GM18505 (cell line): Measurements from ENCODE around the gene GRIK3.
"Not testable (repeated sequence)": the region's sequence is repeated elsewhere in the genome, so short reads cannot be mapped to it uniquely, and the experiment has no call there.

ENCODE experiments used
- ATAC-seq: cut with Tn5 transposase; IDR thresholded peaks from one replicate; pipeline ENCODE4 v1.9.1; 2021; ENCODE audit not compliant: unreplicated experiment
- POLR2A ChIP-seq: IDR thresholded peaks from 4 replicates; pipeline ENCODE4 v1.6.1; 2011; ENCODE audit warnings: borderline replicate concordance; ENCODE audit not compliant: insufficient read depth, insufficient read length; ENCODE audit errors: extremely low read depth

The GRIK3 gene

DNA sequence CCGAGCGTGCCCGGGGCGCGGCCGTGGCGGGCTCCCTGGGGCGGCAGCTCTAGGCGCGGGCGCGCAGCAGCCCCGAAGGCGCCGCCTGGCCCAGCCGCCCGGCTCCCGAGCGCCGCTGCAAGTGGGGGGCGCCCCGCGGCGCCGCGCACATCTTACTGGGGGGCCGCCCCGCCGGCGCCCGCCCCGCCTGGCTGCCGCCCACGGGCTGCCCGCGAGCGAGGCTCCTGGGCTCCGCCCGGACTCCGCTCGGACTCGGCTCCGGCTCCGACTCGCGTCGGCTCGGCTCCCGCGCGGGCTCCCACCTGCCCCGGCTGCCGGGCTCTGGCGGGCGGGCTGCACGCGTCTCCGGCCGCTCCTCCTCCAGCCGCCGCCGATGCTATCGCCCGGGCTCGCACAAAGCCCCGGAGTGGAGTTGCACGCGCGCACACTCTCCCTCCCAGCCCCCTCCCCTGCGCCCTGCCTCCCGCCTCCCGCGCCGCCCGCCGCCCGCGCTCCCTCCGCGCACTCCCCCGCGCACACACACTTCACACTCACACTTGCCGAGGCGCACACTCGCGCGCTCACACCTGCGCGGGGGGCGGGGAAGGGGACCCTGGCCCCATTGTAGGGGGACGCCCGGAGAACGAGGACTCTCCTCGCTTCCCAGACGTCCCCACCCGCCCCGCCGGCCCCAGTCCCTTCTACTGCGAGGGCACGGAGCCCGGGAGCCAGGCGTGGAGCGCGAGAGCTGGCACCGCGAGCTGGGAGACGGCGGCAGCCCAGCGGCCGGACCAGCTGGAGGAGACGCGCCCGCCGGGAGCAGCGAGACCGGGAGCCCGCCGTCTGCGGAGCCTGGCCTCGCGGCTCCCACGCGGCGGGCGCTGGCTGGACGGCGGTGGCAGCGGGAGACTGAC lies at the start of gene GRIK3:
Gene GRIK3 (minus strand): TSS at position 395 of the 893 bp plus-strand sequence. CDS start 407 bp downstream, outside the sequence.
- no peak for ATAC-seq
- TF ChIP-seq POLR2A, result no peak

DNA sequence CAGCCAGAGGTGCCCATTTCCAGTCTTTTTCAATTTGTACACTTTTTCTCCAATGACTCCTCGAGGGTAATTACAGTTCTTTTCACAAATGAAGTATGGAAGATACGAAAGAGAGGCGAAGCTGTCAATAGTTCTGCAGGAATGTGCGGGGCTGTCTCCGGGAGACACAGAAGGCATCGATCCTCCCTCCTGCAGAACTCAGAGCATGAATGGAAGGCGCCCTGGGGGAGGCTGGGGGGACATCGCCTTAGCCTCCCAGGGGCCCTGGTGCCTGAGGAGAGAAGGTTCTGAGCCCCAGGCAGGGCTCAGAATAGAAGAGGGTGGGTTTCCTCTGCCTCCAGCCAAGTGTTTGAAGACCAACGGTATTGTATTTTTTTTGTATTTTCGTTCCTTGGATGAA lies 49.7 kb upstream of the GRIK3 start:
- TF ChIP-seq POLR2A, result no peak
- no peak for ATAC-seq

DNA sequence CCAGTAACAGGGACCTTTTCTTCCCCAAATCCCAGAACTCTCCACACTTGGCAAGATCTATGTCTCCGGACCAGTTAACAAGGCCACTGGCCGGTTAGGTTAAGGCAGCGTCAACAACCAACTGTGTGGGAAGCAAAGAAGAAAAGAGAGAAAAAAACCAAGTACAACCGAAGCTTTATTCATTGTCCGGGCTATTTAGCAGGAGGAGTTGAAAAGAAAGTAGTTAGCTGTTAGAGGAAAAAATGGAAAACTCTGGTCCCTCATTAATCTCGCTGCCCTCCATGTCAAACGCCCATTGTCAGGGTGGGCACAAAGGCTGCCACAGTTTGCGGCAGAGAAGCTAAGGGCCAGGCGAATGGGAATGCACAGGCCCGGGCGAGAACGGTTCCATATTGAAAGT lies 49.3 kb upstream of the GRIK3 start:
- TF ChIP-seq POLR2A, result no peak
- ATAC-seq, result no peak

DNA sequence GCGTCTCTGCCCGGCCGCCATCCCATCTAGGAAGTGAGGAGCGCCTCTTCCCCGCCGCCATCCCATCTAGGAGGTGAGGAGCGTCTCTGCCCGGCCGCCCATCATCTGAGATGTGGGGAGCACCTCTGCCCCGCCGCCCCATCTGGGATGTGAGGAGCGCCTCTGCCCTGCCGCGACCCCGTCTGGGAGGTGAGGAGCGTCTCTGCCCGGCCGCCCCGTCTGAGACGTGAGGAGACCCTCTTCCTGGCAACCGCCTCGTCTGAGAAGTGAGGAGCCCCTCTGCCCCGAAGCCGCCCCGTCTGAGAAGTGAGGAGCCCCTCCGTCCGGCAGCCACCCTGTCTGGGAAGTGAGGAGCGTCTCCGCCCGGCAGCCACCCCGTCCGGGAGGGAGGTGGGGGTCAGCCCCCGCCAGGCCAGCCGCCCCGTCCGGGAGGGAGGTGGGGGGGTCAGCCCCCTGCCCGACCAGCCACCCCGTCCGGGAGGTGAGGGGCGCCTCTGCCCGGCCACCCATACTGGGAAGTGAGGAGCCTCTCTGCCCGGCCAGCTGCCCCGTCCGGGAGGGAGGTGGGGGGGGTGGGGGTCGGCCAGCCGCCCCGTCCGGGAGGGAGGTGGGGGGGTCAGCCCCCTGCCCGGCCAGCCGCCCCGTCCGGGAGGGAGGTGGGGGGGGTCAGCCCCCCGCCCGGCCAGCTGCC lies 46.1 kb upstream of the GRIK3 start:
- not testable (repeated sequence) for ATAC-seq

DNA sequence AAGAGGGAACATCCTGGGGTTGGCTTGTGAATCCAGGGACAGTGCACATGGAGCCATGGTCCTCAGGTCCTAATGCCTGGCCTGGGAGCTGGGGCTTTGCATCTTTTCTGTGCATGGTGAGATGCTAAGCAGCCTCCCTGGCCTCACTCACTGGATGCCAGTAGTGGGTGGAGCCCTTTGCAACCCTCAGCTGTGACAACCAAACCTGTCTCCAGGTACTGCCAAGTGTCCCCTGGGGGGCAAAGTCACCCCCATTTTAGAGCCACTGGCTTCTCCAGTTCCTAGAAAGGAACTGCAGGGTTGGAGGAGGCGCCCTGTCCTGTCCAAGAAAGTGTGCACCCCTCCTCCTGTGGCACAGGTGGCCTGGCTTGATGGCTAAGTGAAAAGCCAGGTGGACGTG lies 44.6 kb upstream of the GRIK3 start:
- TF ChIP-seq POLR2A, result no peak
- no peak for ATAC-seq

DNA sequence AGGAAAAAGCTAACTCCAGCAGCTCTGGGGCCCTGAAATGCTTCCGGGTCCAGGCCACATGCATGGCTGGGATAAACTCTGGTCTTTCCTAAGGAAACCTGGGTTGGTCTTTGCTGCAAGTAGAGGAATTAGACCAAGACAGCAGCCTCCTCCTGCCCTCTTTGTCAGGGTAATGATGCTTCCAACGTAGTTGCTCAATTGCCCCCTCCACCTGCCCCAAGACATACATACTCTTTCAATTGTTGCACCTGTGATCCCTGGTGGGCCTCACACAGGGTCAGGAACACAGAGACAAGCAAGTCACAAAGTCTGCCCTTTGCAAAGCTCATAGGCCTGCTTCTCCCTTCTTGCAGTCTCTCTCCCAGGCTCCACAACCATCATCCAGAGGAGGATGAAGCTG lies 41.9 kb upstream of the GRIK3 start:
- no peak for ATAC-seq
- no peak for TF ChIP-seq POLR2A

DNA sequence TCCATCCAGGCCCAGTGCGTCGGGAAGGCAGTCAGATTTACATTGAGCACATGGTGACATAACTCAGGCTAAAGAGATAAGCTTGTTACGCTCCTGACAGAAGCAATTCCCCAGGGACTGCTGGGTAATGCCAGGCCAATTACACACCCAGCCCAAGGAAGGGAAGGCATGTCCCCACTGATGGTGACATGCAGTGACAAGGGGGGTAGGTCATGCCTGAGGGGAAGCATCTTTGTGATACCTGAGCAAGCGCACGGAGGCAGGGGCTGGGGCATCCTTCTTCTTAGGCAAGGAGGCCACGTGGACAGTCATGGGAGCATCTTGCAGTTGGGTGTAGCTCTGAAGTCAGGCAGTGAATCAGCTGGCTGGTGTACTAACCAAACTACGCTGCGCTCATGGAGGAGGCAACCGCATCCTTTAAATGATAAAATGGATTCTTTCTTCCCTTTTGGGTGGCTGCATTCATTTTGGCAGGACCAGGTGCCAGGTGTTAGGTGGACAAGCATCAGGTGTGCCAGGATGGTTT lies 39.6 kb upstream of the GRIK3 start:
- no peak for ATAC-seq
- TF ChIP-seq POLR2A, result no peak

DNA sequence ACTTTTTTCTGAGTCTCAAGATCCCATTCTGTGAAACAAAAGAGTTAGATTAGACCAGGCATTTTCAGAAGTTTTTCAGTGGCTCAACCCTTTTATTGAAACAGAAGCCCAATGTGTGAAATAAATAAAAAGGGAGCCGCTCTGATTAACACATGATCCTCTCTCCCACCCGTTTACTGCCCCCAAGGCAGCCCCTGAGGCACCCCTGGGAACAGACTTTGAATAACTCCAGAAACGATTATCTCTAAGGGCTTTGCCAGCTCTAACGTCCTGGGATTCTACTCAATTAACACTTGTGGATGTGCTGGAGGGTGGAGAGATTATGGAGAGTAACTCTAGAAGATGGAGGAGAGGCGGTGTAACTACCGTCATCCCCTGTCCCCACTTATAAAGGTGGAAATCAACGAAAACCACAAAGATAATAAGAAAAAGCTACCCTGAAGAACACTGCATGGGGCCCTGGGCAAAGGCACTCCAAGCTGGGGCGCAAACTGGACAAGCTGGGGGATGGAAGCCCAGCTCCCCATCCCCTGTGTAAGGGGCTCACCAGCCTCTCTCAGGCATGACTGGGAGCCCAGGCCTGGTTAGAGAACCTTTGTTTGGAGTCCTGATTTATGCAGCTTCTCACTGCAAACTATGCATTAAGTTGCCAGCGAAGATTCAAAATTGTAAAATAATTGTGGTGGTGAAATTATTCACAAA lies 39.0 kb upstream of the GRIK3 start:
- no peak for ATAC-seq
- TF ChIP-seq POLR2A, result no peak

DNA sequence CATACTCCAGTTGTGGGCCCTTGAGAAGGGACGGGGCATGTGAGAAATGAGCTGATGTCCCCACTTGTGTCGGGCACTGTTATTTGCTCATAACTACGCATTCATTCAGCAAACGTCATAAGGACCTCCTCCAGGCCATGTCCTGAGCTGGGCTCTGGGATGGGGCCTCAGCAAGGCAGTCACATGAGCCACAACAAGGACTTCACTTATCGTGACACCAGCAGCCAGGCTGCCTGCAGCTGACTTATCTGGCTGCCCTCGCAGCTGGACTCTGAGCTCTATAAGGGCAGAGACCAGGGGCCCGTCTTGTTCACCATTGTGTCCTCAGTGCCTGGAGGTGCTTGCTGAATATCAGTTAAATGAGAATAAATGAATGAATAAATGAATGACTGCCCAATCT lies 37.5 kb upstream of the GRIK3 start:
- ATAC-seq, result no peak
- no peak for TF ChIP-seq POLR2A

DNA sequence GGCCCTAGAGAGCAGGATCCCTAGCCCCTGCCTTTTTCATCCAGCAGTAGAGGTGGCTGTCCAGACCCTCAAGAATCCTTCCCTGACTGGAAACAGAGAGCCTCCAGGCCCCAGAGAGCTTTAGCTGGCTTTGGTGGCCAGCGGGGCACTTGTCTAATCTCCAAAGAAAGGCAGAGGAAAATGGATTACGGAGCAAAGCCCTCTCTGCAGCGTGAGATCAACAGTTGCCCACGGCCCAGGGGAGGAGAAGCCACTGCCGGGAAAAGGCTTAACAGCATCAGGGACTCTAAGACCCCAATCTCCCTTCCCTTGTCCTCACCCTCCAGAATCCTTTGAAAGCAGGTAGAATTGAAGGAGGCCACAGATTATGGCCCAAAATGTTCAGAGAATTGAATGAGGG lies 35.8 kb upstream of the GRIK3 start:
- TF ChIP-seq POLR2A, result no peak
- no peak for ATAC-seq

DNA sequence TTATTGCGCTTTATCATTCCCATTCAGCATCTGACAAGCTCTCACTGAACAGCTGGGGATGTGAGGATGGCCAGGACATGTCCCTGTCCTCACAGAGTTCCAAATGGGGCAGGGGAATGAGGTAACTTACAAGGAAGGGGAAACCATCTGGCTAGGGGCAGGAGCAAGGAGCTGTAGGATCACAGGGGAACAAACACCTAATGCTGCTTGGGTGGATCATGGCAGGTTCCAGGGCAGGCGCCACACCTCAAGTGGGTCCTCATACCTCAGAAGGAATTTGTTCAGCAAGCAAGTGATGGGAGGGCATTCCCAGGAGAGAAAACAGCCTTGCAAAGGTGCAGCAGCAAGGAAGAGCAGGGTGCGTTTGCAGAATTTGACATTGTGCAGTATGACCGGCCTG lies 35.1 kb upstream of the GRIK3 start:
- no peak for TF ChIP-seq POLR2A

DNA sequence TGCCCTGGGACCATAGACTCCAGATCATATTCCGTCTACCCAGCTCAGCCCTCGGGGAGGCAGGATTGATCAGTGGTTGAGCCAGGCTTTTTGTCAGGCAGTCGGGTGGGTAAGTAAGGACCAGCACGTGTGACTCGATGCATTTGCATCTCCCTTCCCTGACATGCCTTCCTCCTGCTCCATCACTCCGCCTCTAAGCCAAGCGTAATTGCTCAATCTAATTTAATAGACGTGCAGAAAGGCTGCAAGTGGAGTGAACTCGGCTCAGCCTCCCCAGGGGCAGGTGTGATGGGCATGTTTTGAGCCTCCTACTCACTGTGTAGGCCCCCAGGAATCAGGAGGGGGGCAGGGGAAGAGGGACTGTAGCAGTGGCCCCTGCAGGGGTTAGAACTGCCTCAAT lies 34.6 kb upstream of the GRIK3 start:
- no peak for TF ChIP-seq POLR2A
- no peak for ATAC-seq

More for the DNA sequence above, 35.1 kb upstream of the GRIK3 start:
- no peak for ATAC-seq

DNA sequence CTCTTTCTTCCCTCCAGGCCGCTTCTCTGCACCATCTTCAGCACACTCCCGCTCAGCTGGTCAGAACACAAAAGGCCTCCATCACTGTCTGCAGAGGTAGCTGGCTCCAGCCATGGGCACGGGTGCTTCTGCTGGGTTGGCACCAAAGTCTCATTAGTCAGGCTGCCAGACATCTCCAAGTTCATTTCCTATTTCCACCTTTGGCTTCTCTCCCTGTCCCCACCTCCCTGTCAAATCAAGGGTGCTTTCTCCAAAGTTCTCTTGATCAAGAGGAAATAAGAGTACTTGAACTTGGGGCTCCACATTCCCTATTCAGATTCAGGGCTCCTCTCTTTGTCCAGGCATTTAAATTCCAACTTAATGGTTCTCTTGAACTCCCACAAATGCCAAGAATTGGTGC lies 33.9 kb upstream of the GRIK3 start:
- TF ChIP-seq POLR2A, result no peak
- no peak for ATAC-seq

DNA sequence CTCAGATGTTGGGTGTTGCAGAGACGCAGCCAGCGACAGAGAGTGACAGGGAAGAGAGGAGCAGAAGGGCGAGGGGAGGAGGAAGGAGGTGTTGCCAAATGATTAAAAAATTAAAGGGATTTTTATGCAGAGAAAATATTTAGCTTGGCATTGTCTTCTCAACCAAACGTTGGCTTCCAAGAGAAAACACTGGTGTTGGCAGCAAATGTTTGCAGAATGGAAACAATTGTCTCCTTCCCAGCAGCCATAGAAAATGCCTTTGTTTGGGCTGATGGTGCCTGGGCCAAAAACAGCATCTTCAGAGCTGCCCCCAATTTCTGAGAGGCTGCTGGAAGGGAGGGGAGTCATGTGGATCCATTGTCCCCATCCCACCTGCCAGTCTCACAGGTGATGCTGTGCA lies 29.7 kb upstream of the GRIK3 start:
- no peak for TF ChIP-seq POLR2A
- no peak for ATAC-seq

DNA sequence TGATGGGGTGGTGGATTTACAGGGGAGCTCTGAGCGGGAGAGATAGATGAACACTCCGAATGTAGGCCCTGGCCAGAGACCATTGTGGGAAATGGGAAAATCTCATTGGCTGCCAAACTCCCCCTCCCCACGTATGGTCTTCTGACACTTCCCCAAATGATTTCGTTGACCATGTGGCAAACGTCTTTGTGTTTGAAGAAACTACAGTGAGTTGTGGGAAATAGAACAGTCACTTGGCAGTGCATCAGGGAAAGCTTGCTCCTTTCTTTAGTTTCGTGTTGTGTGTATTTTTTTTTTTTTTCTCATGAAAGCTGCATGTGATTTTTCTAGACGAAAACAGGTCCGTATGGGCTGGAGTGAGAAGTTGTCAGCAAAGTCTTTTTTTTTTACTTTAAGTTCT lies 25.0 kb upstream of the GRIK3 start:
- TF ChIP-seq POLR2A, result no peak
- no peak for ATAC-seq
